Measurements from ENCODE around the gene EYA2.

Gene EYA2

DNA sequence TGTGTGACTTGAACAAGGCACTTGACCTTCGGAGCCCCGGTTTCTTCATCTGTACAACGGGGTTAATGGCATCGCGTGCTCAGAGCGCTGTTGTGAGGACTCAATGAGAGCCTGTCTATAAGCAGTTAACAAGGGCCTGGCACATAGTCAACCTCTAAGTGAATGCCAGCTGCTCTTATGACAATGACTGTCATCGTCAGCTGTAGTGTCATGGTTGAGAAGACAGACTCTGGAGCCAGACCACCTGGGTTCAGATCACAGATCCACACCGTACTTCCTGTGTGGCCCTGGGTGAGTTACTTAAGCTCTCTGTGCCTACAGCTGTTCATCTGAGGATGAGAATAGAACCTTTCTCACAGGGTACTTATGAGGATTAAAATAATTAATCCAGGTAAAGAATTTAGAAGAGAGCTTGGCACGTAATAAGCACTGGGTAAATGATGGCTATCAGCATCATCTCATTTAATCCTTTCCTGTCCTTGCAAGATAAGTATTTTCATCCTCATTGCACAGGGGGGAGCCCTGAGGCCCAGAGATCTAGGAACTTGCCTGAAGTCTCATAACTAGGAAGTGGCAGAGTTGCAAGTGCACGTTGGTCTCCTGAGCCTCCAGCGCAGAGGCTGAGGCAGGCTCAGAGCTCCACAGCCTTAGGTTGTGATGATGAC is 105.3 kb downstream of the EYA2 start:
- no peak for TF ChIP-seq EZH2 (IDR thresholded peaks at IDR 0.05)
- no peak for TF ChIP-seq POLR2AphosphoS5 (IDR thresholded peaks at IDR 0.05; ENCODE audit: borderline replicate concordance, low read depth, low read length)
- no peak for TF ChIP-seq FOXP2 (optimal IDR thresholded peaks at IDR 0.05; ENCODE audit: control extremely low read depth, extremely low read length, insufficient read depth)
- Histone ChIP-seq H3K4me3 (no peak overlapping the region), H3K27ac (no peak overlapping the region), H3K9me3 (ENCODE audit: low read depth, low read length) (no peaks in the 10 kb centered on the region), H3K9ac (ENCODE audit: insufficient read length) (no peak overlapping the region), H3K36me3 (ENCODE audit: insufficient read depth, low read length) (no peaks in the 10 kb centered on the region)
- DNase-seq (ENCODE audit: low read depth, low spot score): no peak

DNA sequence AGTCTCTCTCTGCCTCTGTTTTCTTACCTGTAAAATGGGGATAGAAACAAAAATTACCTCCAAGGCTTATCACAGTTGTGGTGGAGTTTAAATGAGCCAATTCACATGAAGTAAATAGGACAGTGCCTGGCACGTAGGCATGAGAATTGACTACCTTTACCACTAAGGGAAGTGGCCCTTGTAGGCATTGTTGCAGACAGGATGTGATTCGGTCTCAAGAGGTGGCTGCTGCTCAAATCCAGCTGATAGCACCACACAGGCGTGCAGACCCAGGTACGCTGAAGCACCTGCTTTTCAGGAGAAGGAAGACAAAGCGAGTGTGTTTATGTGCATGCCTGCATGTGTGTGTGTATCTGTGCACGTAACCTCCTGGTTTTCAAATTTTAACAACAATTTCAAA is 108.6 kb downstream of the EYA2 start:
- no peaks in the 10 kb centered on the region for H3K9me3 ChIP-seq (ENCODE audit: low read depth, low read length)
- no peak overlapping the region for H3K4me3 ChIP-seq
- TF ChIP-seq EZH2 (IDR thresholded peaks at IDR 0.05) (no peak), FOXP2 (optimal IDR thresholded peaks at IDR 0.05; ENCODE audit: control extremely low read depth, extremely low read length, insufficient read depth) (no peak), POLR2AphosphoS5 (IDR thresholded peaks at IDR 0.05; ENCODE audit: borderline replicate concordance, low read depth, low read length) (no peak)
- H3K36me3 ChIP-seq (ENCODE audit: insufficient read depth, low read length): no peaks in the 10 kb centered on the region
- H3K27ac ChIP-seq: no peak overlapping the region
- H3K9ac ChIP-seq (ENCODE audit: insufficient read length): no peak overlapping the region
- DNase-seq (ENCODE audit: low read depth, low spot score): no peak

DNA sequence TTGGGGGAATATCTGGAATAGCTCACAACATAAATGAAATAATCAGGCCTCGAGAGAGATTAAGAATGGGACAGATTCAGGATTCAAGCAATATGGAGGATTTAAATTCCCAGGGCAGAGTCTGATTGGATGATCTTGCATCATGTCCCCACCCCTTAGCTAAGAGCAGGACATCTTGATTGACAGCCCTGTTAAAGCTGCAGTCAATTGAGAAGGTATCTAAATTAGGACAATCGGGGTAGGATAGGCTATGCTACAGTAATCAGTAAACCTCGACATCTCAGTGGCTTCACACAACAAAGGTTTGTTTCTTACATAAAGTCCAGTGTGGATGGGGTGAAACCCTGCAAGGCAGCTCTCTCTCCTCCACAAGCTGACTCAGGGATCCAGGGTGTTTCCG is 109.5 kb downstream of the EYA2 start:
- TF ChIP-seq POLR2AphosphoS5 (IDR thresholded peaks at IDR 0.05; ENCODE audit: borderline replicate concordance, low read depth, low read length) (no peak), EZH2 (IDR thresholded peaks at IDR 0.05) (no peak), FOXP2 (optimal IDR thresholded peaks at IDR 0.05; ENCODE audit: control extremely low read depth, extremely low read length, insufficient read depth) (no peak)

DNA sequence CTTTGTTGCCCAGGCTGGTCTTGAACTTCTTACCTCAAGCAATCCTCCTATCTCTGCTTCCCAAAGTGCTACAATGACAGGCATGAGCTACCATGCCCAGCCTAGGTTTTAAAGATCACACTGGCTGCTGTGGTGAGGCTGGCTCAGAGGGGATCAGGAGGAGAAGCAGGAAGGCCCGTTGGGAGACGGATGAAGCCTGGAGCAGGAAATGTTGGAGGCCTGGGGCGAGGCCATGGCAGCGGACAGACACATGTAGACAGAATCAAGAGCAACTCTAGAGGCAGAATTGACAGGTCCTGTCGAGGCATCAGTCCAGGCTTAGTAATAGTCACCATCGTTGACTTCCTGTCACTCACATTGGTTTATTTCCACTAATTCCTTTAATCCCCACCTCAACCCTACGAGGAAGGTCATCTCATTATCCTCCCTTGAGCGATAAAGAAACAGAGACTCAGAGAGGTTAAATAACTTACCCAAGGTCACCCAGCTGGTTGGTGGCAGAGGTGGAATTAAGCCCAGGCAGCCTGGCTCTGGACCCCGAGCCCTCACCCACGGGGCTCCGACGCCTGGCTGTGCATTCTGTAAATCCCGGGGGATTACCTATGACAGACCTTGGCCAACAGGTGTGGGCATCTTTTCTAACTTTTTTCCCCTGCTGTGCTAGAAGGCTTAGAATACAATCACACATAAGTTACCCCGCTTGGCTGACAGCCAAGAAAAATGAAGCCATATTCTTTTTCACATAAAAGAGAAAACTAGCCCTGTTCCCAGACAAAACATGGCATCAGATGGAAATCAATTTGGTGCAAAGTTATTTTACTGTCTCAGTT is 113.4 kb downstream of the EYA2 start:
- Histone ChIP-seq H3K4me3 (no peak overlapping the region), H3K9me3 (ENCODE audit: low read depth, low read length) (no peaks in the 10 kb centered on the region), H3K36me3 (ENCODE audit: insufficient read depth, low read length) (no peaks in the 10 kb centered on the region), H3K9ac (ENCODE audit: insufficient read length) (no peak overlapping the region), H3K27ac (no peak overlapping the region)
- TF ChIP-seq POLR2AphosphoS5 (IDR thresholded peaks at IDR 0.05; ENCODE audit: borderline replicate concordance, low read depth, low read length) (no peak), FOXP2 (optimal IDR thresholded peaks at IDR 0.05; ENCODE audit: control extremely low read depth, extremely low read length, insufficient read depth) (no peak), EZH2 (IDR thresholded peaks at IDR 0.05) (no peak)
- DNase-seq (ENCODE audit: low read depth, low spot score): no peak

More for the DNA sequence above, 109.5 kb downstream of the EYA2 start:
- DNase-seq (ENCODE audit: low read depth, low spot score): no peak
- H3K9ac ChIP-seq (ENCODE audit: insufficient read length): no peak overlapping the region
- no peak overlapping the region for H3K4me3 ChIP-seq
- no peak overlapping the region for H3K27ac ChIP-seq
- H3K36me3 ChIP-seq (ENCODE audit: insufficient read depth, low read length): no peaks in the 10 kb centered on the region
- H3K9me3 ChIP-seq (ENCODE audit: low read depth, low read length): no peaks in the 10 kb centered on the region

DNA sequence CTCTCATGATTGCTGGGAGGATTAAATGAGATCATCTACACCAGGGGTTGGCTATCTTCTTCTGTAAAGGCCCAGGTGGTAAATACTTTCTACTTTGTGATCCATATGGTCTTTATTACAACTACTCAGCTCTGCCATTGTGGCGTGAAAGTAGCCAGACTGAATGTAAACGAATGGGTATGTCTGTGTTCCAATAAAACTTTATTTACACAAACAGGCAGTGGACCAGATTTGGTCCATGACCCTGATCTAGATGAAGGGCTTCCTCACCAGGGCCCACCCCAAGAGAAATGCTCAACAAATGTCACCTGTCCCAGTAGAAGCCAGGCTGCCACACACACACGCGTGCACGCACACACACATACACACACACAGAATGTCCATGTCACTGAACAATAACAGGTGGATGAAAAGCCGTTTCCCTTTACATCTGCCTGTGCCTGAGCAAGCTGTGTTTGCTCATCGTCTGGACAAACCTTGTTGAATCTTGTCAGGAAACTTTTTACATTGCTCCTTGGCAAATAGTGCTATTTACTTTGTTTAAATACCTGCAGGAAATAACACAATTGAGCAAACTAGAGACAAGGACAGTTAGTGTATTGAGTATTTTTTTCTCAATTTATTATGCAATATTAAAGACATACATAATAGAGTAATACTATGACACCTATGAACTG is 114.3 kb downstream of the EYA2 start:
- Histone ChIP-seq H3K4me3 (no peak overlapping the region), H3K36me3 (ENCODE audit: insufficient read depth, low read length) (no peaks in the 10 kb centered on the region), H3K27ac (no peak overlapping the region), H3K9ac (ENCODE audit: insufficient read length) (no peak overlapping the region), H3K9me3 (ENCODE audit: low read depth, low read length) (no peaks in the 10 kb centered on the region)
- TF ChIP-seq POLR2AphosphoS5 (IDR thresholded peaks at IDR 0.05; ENCODE audit: borderline replicate concordance, low read depth, low read length) (no peak), FOXP2 (optimal IDR thresholded peaks at IDR 0.05; ENCODE audit: control extremely low read depth, extremely low read length, insufficient read depth) (no peak), EZH2 (IDR thresholded peaks at IDR 0.05) (no peak)
- DNase-seq (ENCODE audit: low read depth, low spot score): no peak

DNA sequence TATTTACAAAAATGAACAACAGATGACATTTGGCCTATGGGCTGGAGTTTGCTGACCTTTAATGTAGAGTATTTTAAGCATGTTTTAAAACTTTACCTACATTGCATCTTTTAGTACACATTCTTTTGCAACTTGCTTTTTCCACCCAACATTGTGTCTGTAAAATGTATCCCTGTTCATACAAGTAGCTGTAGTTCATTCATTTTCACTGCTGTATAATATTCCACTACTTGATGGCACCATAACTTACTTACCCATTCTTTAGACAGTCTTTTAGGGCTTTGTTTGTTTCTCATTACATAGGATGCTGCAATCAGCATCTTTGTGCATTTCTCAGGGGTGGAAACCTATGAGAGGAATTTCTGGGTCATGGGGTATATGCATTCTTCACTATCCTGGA is 115.1 kb downstream of the EYA2 start:
- H3K9me3 ChIP-seq (ENCODE audit: low read depth, low read length): no peaks in the 10 kb centered on the region
- H3K36me3 ChIP-seq (ENCODE audit: insufficient read depth, low read length): no peaks in the 10 kb centered on the region
- no peak overlapping the region for H3K27ac ChIP-seq
- no peak overlapping the region for H3K4me3 ChIP-seq
- DNase-seq (ENCODE audit: low read depth, low spot score): no peak
- no peak for TF ChIP-seq EZH2 (IDR thresholded peaks at IDR 0.05)
- no peak for TF ChIP-seq FOXP2 (optimal IDR thresholded peaks at IDR 0.05; ENCODE audit: control extremely low read depth, extremely low read length, insufficient read depth)
- TF ChIP-seq POLR2AphosphoS5 (IDR thresholded peaks at IDR 0.05; ENCODE audit: borderline replicate concordance, low read depth, low read length): no peak
- H3K9ac ChIP-seq (ENCODE audit: insufficient read length): no peak overlapping the region

DNA sequence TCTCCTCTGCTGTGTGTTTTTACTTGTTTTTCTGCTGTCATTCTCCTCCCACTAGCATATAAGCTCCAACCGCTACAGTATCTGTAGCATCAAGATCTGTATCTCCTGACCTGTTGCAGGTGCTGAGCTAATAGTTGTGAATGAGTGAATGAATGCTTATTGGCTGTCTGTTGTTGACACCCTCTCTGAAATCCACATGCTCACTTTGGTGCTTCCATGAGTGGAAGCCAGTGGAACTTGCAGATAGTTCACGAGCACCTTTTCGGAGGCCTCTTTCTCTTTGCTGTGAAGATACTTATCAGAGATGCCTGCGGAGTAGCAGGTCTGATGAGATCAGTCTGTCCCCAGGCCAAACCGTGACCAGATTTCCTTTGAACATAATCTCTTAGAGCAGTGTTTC is 117.3 kb downstream of the EYA2 start:
- DNase-seq (ENCODE audit: low read depth, low spot score): no peak
- no peak overlapping the region for H3K27ac ChIP-seq
- TF ChIP-seq FOXP2 (optimal IDR thresholded peaks at IDR 0.05; ENCODE audit: control extremely low read depth, extremely low read length, insufficient read depth): no peak
- no peak for TF ChIP-seq POLR2AphosphoS5 (IDR thresholded peaks at IDR 0.05; ENCODE audit: borderline replicate concordance, low read depth, low read length)
- TF ChIP-seq EZH2 (IDR thresholded peaks at IDR 0.05): no peak
- no peak overlapping the region for H3K9ac ChIP-seq (ENCODE audit: insufficient read length)
- H3K9me3 ChIP-seq (ENCODE audit: low read depth, low read length): no peaks in the 10 kb centered on the region
- H3K4me3 ChIP-seq: no peak overlapping the region
- no peaks in the 10 kb centered on the region for H3K36me3 ChIP-seq (ENCODE audit: insufficient read depth, low read length)

DNA sequence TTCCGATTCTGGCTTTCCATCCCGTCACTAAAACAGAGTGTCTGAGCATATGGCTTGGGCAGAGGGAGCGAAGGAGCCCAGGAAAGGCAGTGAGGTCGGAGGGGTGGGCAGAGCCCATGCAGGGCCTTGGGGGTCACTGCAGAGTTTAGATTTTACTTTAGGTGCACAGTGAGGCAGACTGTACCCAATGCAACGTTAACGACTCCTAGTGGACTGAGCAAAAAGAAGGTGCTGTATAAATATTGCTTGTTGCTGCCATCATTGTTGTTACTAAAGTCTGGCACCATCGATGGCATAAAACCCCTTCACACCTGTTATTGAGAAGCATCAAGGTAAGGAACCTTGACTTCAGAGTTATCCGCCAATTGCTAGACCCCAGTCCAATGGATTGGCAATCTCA is 119.0 kb downstream of the EYA2 start:
- H3K36me3 ChIP-seq (ENCODE audit: insufficient read depth, low read length): no peaks in the 10 kb centered on the region
- no peaks in the 10 kb centered on the region for H3K9me3 ChIP-seq (ENCODE audit: low read depth, low read length)
- H3K4me3 ChIP-seq: no peak overlapping the region
- TF ChIP-seq FOXP2 (optimal IDR thresholded peaks at IDR 0.05; ENCODE audit: control extremely low read depth, extremely low read length, insufficient read depth): no peak
- TF ChIP-seq POLR2AphosphoS5 (IDR thresholded peaks at IDR 0.05; ENCODE audit: borderline replicate concordance, low read depth, low read length): no peak
- TF ChIP-seq EZH2 (IDR thresholded peaks at IDR 0.05): no peak
- DNase-seq (ENCODE audit: low read depth, low spot score): no peak
- H3K27ac ChIP-seq: no peak overlapping the region
- no peak overlapping the region for H3K9ac ChIP-seq (ENCODE audit: insufficient read length)

Measured in SK-N-MC (cell line).